ENCODE measurements around the gene TNFSF12.

Gene TNFSF12
- total RNA-seq = 2.6 to 20.0 reads per million in 2 experiments

DNA sequence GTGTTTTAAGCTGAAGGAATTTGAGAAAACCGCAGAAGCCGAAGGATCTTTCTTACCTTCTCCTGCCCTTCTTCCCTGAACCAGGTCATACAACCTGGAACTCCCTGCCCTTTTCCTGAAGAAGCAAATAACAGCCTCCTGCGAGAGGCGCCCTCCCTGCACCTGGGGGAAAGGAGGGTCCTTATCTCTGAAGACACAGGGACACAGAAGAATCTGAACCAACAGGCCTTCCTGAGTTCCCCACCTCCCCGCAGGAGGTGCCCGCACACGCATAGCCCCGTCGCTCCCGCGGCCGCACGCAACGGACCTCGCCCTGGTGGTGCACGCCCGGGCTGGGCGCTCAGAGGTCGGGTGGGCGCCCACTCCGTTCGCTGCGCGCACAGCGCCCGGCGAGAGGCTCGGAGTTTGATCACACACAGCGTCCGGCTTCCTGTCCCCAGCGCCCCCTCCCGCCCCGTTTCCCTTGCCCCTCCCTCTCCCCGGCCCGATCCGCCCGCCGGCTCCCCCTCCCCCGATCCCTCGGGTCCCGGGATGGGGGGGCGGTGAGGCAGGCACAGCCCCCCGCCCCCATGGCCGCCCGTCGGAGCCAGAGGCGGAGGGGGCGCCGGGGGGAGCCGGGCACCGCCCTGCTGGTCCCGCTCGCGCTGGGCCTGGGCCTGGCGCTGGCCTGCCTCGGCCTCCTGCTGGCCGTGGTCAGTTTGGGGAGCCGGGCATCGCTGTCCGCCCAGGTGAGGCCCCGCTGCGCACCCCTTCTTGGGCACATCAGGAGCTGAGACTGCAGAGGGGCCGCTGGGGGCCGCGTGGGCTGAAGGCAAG lies at the start of gene TNFSF12:
TNFSF12 (plus strand) TSS at position 474 of the 816 bp plus-strand sequence; CDS start at position 570, 96 bp downstream.
- peak; percentile 26 for DNase-seq (ENCODE audit: low read depth)

GRCh38 chr17:7499161-7499560 lies 49.7 kb upstream of the TNFSF12 start:
- no peak for DNase-seq (ENCODE audit: low read depth)

GRCh38 chr17:7501729-7502128 lies 47.1 kb upstream of the TNFSF12 start:
- no peak for DNase-seq (ENCODE audit: low read depth)

GRCh38 chr17:7502171-7502847 lies 46.5 kb upstream of the TNFSF12 start:
- DNase-seq (ENCODE audit: low read depth) = no peak

- no peak for DNase-seq (ENCODE audit: low read depth)
Measured at GRCh38 chr17:7502987-7503386, 45.9 kb upstream of the TNFSF12 start.

GRCh38 chr17:7503521-7503920 lies 45.3 kb upstream of the TNFSF12 start:
- DNase-seq (ENCODE audit: low read depth) = no peak

DNA sequence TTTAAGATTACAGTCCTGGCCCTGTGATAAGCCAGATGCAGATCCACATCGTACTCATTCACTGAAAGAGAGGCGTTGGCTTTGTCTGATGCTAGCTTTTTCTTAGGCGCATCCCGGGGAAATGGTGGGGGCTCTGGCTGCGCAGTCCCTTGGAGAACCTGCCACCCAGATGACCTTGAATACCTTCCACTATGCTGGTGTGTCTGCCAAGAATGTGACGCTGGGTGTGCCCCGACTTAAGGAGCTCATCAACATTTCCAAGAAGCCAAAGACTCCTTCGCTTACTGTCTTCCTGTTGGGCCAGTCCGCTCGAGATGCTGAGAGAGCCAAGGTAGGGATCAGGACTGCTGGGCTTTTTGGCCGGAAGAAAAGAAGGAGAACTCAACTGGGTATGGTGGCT lies 40.7 kb upstream of the TNFSF12 start:
- no peak for DNase-seq (ENCODE audit: low read depth)

- no peak for DNase-seq (ENCODE audit: low read depth)
Measured at GRCh38 chr17:7508846-7509245, 40.0 kb upstream of the TNFSF12 start.

- no peak for DNase-seq (ENCODE audit: low read depth)
Measured at GRCh38 chr17:7509937-7510336, 38.9 kb upstream of the TNFSF12 start.

GRCh38 chr17:7511108-7511507 lies 37.8 kb upstream of the TNFSF12 start:
- no peak for DNase-seq (ENCODE audit: low read depth)

GRCh38 chr17:7512105-7512504 lies 36.8 kb upstream of the TNFSF12 start:
- DNase-seq (ENCODE audit: low read depth) = no peak

GRCh38 chr17:7512824-7513540 lies 35.9 kb upstream of the TNFSF12 start:
- no peak for DNase-seq (ENCODE audit: low read depth)

DNA sequence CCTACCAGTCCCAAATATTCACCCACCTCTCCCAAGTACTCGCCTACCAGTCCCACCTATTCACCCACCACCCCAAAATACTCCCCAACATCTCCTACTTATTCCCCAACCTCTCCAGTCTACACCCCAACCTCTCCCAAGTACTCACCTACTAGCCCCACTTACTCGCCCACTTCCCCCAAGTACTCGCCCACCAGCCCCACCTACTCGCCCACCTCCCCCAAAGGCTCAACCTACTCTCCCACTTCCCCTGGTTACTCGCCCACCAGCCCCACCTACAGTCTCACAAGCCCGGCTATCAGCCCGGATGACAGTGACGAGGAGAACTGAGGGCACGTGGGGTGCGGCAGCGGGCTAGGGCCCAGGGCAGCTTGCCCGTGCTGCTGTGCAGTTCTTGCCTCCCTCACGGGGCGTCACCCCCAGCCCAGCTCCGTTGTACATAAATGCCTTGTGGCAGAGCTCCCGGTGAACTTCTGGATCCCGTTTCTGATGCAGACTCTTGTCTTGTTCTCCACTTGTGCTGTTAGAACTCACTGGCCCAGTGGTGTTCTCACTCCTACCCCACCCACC lies 34.9 kb upstream of the TNFSF12 start:
- no peak for DNase-seq (ENCODE audit: low read depth)

- DNase-seq (ENCODE audit: low read depth) = no peak
Measured at GRCh38 chr17:7515911-7516610, 32.8 kb upstream of the TNFSF12 start.

DNA sequence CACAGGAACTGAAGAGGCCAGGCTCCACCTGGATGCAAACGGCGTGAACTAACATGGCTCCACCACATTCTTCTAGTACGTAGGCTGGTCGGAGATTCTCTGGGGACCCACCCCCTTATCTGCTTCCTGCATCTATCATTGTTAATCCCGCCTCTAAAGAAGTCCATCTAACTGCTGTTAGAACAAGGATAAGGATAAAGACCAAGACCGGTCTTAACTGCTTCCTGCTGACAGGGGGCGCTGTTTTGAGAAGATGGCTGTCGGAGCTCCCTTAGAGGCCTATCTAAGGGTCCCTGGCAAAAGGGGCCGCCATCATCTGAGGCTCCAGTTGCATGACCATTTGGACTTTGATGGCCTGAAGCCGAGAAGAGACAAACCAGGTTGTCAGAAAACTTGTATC lies 25.8 kb upstream of the TNFSF12 start:
- DNase-seq (ENCODE audit: low read depth) = peak; percentile 31

DNA sequence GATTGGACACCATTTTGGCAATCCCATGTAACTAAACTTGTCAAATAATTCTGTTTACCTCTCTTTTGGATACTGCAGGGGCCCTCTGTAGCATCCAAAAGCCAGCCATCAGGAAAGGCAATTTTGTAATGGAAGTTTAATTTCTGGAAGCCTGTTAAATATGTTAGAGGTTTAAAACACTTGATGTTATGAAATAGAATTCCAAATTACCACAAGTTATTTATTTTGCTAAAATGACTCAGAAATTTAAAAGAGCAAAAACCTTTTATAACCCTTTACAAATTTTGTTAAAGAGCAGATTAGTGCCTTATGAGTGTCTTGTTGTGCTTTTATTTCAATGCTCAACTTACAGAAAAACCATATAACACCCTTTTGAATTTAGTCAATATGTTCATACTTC lies 20.0 kb upstream of the TNFSF12 start:
- DNase-seq (ENCODE audit: low read depth) = no peak

DNA sequence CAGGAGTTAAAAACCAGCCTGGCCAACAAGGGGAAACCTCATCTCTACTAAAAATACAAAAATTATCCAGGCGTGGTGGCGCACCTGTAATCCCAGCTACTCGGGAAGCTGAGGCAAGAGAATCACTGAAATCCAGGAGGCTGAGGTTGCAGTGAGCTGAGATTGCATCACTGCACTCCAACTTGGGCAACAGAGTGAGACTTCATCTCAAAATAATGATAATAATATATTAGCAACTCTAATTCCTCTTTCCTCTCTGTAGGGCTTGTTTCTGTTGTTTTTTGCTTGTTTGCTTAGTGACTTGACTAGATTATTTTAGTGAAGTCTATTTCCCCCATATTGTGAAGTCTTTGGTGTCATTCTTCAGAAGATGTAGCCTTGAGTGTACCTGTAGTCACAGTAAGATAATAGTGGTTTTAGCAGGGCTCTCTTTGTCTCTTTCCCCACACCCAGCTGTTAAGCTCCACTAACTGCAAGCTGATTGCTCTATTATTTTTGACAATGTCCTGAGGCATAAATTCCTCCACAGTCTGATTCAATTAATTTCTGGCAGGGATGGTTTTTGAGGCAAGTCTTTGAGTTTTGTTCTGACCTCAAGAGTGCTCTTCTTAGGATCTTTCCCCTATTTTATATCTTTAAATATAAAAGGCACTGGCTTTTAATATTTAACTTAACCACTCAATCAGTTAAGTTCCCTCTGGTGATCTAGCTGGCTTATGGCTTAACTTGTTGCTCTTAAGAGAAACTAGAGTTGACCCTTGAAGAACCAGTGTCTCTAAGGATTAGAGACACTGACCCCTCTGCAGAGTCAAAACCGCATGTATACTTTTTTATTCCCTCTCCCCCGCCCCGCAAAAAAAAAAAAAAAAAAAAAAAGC lies 18.6 kb upstream of the TNFSF12 start:
- DNase-seq (ENCODE audit: low read depth) = no peak

- DNase-seq (ENCODE audit: low read depth) = no peak
Measured at GRCh38 chr17:7538050-7538449, 10.8 kb upstream of the TNFSF12 start.

- DNase-seq (ENCODE audit: low read depth) = no peak
Measured at GRCh38 chr17:7538891-7539545, 9.8 kb upstream of the TNFSF12 start.

DNA sequence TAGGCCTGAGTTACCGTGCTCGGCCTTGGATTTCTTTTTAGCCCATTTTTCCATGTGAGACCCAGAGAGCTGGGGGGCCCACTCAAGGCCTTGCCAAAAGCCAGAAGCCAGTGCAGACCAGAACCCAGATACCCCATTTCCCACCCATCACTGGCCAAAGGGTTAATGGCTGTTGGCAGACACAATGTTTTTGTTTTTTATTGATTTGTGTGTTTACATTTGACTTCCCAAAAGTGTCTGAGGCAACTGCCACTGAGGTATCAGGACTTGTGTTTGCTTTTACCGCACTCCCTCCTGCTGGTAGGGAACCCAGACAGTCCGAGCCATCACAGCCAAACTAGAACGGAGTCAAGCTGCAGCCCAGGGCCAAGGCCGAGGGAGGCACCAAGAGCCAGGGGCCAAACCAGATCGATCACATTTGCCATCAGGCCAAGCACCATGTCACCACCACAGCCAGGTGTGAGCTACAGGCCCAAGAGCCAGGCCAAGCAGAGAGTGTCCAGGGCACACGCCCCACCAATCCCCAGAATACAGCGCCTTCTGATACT lies 7.7 kb upstream of the TNFSF12 start:
- DNase-seq (ENCODE audit: low read depth) = no peak
